H1 (cell line): ENCODE measurements around the gene NREP. TPM values are rescaled to one million over a fixed set of nuclear protein-coding genes. Genes with fewer than 3 reads are reported as not detected.

Experiments used
- polyA plus RNA-seq, 7 experiments: library from polyadenylated mRNA; depleted of rRNA in 3 of 7; stranded (reverse) in 5 of 7; unstranded in 2 of 7; fragments of >200 nt in 5 of 7; fragments of 200-250 nt in 2 of 7; gene quantifications; 1 replicate in 5 of 7; 2 replicates in 1 of 7; 4 replicates in 1 of 7; pipeline versions ENCODE4 v1.2.1 to v1.2.3, GENCODE V29; 2011 to 2013; ENCODE audit warnings: missing spikeins in 2 of 7, mixed read lengths in 2 of 7
- total RNA-seq: library from RNA; stranded (reverse); fragmentation: NEBNext Ultra II Directional; extraction: Animal tissue kit (Norgen Biotek cat#: 25700); gene quantifications from 2 replicates; pipeline ENCODE4 v1.2.1, GENCODE V29; 2021
- TF ChIP-seq, protein P1 (sequence below): fragments of 300-600 bp; sonication (generic); IDR thresholded peaks from 2 replicates; pipeline ENCODE4 v1.7.1; 2012; ENCODE audit warnings: low read length, moderate library complexity, mild to moderate bottlenecking, inconsistent platforms; ENCODE audit not compliant: insufficient replicate concordance

NREP gene
- total and polyA plus RNA-seq, 2 of the 8 experiments (the other 6 are each of a cell fraction or from before 2014, with no cell fraction given): 254 to 301 TPM

- TF ChIP-seq, protein P1, sequence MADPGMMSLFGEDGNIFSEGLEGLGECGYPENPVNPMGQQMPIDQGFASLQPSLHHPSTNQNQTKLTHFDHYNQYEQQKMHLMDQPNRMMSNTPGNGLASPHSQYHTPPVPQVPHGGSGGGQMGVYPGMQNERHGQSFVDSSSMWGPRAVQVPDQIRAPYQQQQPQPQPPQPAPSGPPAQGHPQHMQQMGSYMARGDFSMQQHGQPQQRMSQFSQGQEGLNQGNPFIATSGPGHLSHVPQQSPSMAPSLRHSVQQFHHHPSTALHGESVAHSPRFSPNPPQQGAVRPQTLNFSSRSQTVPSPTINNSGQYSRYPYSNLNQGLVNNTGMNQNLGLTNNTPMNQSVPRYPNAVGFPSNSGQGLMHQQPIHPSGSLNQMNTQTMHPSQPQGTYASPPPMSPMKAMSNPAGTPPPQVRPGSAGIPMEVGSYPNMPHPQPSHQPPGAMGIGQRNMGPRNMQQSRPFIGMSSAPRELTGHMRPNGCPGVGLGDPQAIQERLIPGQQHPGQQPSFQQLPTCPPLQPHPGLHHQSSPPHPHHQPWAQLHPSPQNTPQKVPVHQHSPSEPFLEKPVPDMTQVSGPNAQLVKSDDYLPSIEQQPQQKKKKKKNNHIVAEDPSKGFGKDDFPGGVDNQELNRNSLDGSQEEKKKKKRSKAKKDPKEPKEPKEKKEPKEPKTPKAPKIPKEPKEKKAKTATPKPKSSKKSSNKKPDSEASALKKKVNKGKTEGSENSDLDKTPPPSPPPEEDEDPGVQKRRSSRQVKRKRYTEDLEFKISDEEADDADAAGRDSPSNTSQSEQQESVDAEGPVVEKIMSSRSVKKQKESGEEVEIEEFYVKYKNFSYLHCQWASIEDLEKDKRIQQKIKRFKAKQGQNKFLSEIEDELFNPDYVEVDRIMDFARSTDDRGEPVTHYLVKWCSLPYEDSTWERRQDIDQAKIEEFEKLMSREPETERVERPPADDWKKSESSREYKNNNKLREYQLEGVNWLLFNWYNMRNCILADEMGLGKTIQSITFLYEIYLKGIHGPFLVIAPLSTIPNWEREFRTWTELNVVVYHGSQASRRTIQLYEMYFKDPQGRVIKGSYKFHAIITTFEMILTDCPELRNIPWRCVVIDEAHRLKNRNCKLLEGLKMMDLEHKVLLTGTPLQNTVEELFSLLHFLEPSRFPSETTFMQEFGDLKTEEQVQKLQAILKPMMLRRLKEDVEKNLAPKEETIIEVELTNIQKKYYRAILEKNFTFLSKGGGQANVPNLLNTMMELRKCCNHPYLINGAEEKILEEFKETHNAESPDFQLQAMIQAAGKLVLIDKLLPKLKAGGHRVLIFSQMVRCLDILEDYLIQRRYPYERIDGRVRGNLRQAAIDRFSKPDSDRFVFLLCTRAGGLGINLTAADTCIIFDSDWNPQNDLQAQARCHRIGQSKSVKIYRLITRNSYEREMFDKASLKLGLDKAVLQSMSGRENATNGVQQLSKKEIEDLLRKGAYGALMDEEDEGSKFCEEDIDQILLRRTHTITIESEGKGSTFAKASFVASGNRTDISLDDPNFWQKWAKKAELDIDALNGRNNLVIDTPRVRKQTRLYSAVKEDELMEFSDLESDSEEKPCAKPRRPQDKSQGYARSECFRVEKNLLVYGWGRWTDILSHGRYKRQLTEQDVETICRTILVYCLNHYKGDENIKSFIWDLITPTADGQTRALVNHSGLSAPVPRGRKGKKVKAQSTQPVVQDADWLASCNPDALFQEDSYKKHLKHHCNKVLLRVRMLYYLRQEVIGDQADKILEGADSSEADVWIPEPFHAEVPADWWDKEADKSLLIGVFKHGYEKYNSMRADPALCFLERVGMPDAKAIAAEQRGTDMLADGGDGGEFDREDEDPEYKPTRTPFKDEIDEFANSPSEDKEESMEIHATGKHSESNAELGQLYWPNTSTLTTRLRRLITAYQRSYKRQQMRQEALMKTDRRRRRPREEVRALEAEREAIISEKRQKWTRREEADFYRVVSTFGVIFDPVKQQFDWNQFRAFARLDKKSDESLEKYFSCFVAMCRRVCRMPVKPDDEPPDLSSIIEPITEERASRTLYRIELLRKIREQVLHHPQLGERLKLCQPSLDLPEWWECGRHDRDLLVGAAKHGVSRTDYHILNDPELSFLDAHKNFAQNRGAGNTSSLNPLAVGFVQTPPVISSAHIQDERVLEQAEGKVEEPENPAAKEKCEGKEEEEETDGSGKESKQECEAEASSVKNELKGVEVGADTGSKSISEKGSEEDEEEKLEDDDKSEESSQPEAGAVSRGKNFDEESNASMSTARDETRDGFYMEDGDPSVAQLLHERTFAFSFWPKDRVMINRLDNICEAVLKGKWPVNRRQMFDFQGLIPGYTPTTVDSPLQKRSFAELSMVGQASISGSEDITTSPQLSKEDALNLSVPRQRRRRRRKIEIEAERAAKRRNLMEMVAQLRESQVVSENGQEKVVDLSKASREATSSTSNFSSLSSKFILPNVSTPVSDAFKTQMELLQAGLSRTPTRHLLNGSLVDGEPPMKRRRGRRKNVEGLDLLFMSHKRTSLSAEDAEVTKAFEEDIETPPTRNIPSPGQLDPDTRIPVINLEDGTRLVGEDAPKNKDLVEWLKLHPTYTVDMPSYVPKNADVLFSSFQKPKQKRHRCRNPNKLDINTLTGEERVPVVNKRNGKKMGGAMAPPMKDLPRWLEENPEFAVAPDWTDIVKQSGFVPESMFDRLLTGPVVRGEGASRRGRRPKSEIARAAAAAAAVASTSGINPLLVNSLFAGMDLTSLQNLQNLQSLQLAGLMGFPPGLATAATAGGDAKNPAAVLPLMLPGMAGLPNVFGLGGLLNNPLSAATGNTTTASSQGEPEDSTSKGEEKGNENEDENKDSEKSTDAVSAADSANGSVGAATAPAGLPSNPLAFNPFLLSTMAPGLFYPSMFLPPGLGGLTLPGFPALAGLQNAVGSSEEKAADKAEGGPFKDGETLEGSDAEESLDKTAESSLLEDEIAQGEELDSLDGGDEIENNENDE: no peak
Observed at GRCh38 chr5:111704452-111705085, 52.4 kb downstream of the NREP start (continued).
